Kidney epithelial cell (primary cell): ENCODE measurements around the gene PLIN4. TPM values are rescaled to one million over a fixed set of nuclear protein-coding genes. Genes with fewer than 3 reads are reported as not detected.

ENCODE experiments used
- DNase-seq: peaks from one replicate; pipeline ENCODE4 v3.0.0-alpha.2; 2010; ENCODE audit warnings: low read depth
- H3K27me3 ChIP-seq: 2 replicates; pipeline ENCODE4 v1.6.0; 2011; ENCODE audit warnings: low read length; ENCODE audit not compliant: control insufficient read depth, insufficient read depth
- H3K36me3 ChIP-seq: 2 replicates; pipeline ENCODE4 v1.5.1; 2011; ENCODE audit warnings: low read length; ENCODE audit not compliant: control insufficient read depth, insufficient read depth
- H3K4me3 ChIP-seq: 2 replicates; pipeline ENCODE4 v1.5.1; 2011; ENCODE audit warnings: low read depth, mild to moderate bottlenecking, control low read depth, low read length
- CTCF ChIP-seq: IDR thresholded peaks from 2 replicates; pipeline ENCODE4 v1.5.1; 2011; ENCODE audit warnings: mild to moderate bottlenecking, moderate library complexity, low read length, control low read depth, inconsistent platforms; ENCODE audit not compliant: insufficient read depth, poor library complexity, severe bottlenecking
- total RNA-seq: library from RNA; depleted of rRNA; stranded (reverse); fragments of >200 nt; gene quantifications from 2 replicates; pipeline ENCODE4 v1.2.3, GENCODE V29; 2015

The PLIN4 gene
- total RNA-seq, 1 donor from 2014 or later: 0.04 TPM

GRCh38 chr19:4539693-4540581 is 21.7 kb upstream of the PLIN4 start, which contains the start of gene LRG1:
Gene LRG1, minus strand, starts transcription at chr19:4540036. Its CDS starts 23 bp downstream, at chr19:4540013.
- no peak for TF ChIP-seq CTCF
- H3K27me3 ChIP-seq: peaks cover 20% of the 10 kb centered on the region
- no peak within 1 kb of the TSS for H3K4me3 ChIP-seq
- no peak for DNase-seq
- no peaks in the 10 kb centered on the region for H3K36me3 ChIP-seq

DNA sequence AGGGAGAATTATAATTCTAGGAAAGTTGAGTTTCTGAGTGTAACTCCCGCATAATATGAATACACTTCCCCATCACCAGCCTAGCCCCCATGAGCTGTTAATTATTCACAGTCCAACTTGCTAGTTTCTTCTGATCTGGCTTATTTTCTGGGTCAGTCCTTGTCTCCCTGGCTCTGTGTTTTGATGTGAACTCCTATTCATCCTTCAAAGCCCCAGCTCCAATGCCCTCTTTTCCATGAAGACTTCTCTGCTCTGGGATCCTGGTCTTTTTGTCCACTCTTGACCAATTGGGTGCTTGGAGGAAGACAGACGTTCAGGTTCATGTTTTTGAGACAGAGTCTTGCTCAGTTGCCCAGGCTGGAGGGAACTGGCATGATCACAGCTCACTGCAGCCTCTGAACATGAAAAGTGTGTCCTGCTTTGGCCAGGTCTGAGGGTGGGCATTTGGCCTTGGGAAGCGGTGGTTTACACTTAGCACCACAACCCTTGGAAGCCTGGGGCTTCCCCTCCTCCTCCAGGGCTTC is 20.9 kb upstream of the PLIN4 start:
- no peak for TF ChIP-seq CTCF
- DNase-seq: no peak

DNA sequence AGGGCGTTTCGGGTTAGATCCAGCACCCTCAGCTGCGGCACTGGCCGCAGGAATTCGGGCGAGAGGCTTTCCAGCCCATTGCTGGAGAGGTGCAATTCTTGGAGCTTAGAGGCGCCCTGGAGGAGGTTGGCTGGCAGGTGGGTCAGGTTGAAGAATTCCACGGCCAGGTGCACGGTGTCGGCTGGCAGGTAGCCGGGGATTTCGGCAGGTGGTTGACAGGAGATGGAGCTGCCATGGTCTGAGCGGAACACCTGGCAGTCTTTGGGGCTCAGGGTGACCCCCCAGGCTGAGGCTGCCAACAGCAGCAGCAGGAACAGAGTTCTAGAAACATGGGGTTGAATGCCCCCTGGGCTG is 20.3 kb upstream of the PLIN4 start:
- no peak for TF ChIP-seq CTCF
- no peaks in the 10 kb centered on the region for H3K36me3 ChIP-seq
- no peak for DNase-seq
- peaks cover 23% of the 10 kb centered on the region for H3K27me3 ChIP-seq
- H3K4me3 ChIP-seq: no peak overlapping the region

More for the DNA sequence above, 20.9 kb upstream of the PLIN4 start:
- Histone ChIP-seq H3K36me3 (no peaks in the 10 kb centered on the region), H3K27me3 (peaks cover 23% of the 10 kb centered on the region), H3K4me3 (no peak overlapping the region)

DNA sequence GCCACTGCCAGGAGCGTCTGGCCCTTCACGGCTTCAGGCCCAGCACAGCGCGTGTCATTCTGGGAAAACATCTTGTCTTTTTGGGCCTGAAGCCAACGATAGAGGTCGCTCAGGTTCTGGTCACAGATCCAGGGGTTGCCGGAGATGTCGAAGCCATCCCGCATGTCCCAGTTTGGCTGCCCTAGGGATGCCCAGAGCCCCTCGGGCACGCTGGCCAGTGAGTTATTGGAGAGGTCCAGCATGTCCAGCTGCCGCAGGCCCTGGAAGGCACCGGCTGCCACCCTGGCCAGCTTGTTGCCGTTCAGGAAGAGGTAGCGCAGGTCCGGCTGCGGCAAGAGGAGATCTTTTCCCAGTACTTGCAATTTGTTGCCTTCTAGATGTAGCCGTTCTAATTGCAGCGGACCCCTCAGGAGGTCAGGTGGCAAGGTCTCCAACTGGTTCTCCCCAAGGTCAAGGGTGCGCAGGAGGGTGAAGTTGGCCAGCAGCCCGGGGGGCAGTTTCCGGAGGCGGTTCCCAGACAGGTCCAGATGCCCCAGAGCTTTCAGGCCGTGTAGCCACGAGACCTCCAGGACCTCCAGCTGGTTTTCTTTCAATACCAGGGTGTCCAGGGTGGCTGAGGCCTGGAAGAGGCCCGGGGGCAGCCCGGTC is 19.8 kb upstream of the PLIN4 start:
- no peak for DNase-seq
- no peak overlapping the region for H3K4me3 ChIP-seq
- TF ChIP-seq CTCF: no peak
- H3K36me3 ChIP-seq: no peaks in the 10 kb centered on the region
- peaks cover 23% of the 10 kb centered on the region for H3K27me3 ChIP-seq

GRCh38 chr19:4536798-4537197 is 18.5 kb upstream of the PLIN4 start:
- TF ChIP-seq CTCF: no peak
- no peaks in the 10 kb centered on the region for H3K36me3 ChIP-seq
- no peak overlapping the region for H3K4me3 ChIP-seq
- DNase-seq: no peak
- peaks cover 23% of the 10 kb centered on the region for H3K27me3 ChIP-seq
